HG03064 (cell line): ENCODE data around the gene KLHL2.
"Not testable (repeated sequence)": the region's sequence is repeated elsewhere in the genome, so short reads cannot be mapped to it uniquely, and the experiment has no call there.

Source experiments
- ATAC-seq: cut with Tn5 transposase; IDR thresholded peaks from one replicate; pipeline ENCODE4 v1.9.1; 2021; ENCODE audit warnings: low read depth; ENCODE audit not compliant: unreplicated experiment

KLHL2 gene

GRCh38 chr4:165227401-165227800 lies 20.0 kb downstream of the KLHL2 start:
- not testable (repeated sequence) for ATAC-seq

- not testable (repeated sequence) for ATAC-seq
Observed at GRCh38 chr4:165229490-165230200, 22.3 kb downstream of the KLHL2 start.

GRCh38 chr4:165232623-165233433 lies 25.5 kb downstream of the KLHL2 start:
- peak; percentile 48 for ATAC-seq

- ATAC-seq = no peak
Observed at GRCh38 chr4:165234766-165235165, 27.4 kb downstream of the KLHL2 start.

GRCh38 chr4:165236852-165237251 lies 29.5 kb downstream of the KLHL2 start:
- not testable (repeated sequence) for ATAC-seq

- ATAC-seq = peak; percentile 55
Observed at GRCh38 chr4:165238041-165238640, 30.8 kb downstream of the KLHL2 start.

GRCh38 chr4:165240761-165241160 lies 33.4 kb downstream of the KLHL2 start:
- not testable (repeated sequence) for ATAC-seq

GRCh38 chr4:165244148-165244547 lies 36.8 kb downstream of the KLHL2 start:
- not testable (repeated sequence) for ATAC-seq

- not testable (repeated sequence) for ATAC-seq
Observed at GRCh38 chr4:165244587-165245186, 37.3 kb downstream of the KLHL2 start.

GRCh38 chr4:165248102-165248501 lies 40.7 kb downstream of the KLHL2 start:
- no peak for ATAC-seq

GRCh38 chr4:165248904-165249303 lies 41.5 kb downstream of the KLHL2 start:
- ATAC-seq = not testable (repeated sequence)

GRCh38 chr4:165254771-165255170 lies 47.4 kb downstream of the KLHL2 start:
- not testable (repeated sequence) for ATAC-seq

GRCh38 chr4:165255439-165255838 lies 48.1 kb downstream of the KLHL2 start:
- peak; percentile 90 for ATAC-seq

- ATAC-seq = peak; percentile 37
Observed at GRCh38 chr4:165256074-165256659, 48.8 kb downstream of the KLHL2 start.

- ATAC-seq = not testable (repeated sequence)
Observed at GRCh38 chr4:165259776-165260175, 52.4 kb downstream of the KLHL2 start.

GRCh38 chr4:165262306-165262705 lies 54.9 kb downstream of the KLHL2 start:
- not testable (repeated sequence) for ATAC-seq

- ATAC-seq = not testable (repeated sequence)
Observed at GRCh38 chr4:165263466-165263865, 56.1 kb downstream of the KLHL2 start.

GRCh38 chr4:165269931-165270330 lies 62.6 kb downstream of the KLHL2 start:
- not testable (repeated sequence) for ATAC-seq

GRCh38 chr4:165273443-165273842 lies 66.1 kb downstream of the KLHL2 start:
- not testable (repeated sequence) for ATAC-seq

GRCh38 chr4:165275357-165275756 lies 68.0 kb downstream of the KLHL2 start:
- peak; percentile 49 for ATAC-seq
